Measurements from ENCODE around the gene CNBD2.

- no peak for TF ChIP-seq CTCF (optimal IDR thresholded peaks at IDR 0.05 in 1 of 3, IDR thresholded peaks at IDR 0.05 in 1 of 3, conservative IDR thresholded peaks at IDR 0.05 in 1 of 3; ENCODE audit: extremely low read depth in 1 of 3, insufficient read depth in 2 of 3, low read length in 3 of 3)
- TF ChIP-seq EZH2 (IDR thresholded peaks at IDR 0.05; ENCODE audit: low read length) = no peak
Observed at GRCh38 chr20:35974256-35974655, 5.9 kb downstream of the CNBD2 start.

Data from keratinocyte (primary cell).